Activated CD4-positive, alpha-beta T cell treated with anti-CD3 and anti-CD28 coated beads for 36 hours (primary cell): ENCODE data around the gene TCF7L2. TPM values are rescaled to one million over a fixed set of nuclear protein-coding genes. Genes with fewer than 3 reads are reported as not detected.

Experiments used
- ATAC-seq: fragments of 200-7000 bp; cut with Tn5 transposase; one replicate; pipeline ENCODE4 v1.10.0; 2021; ENCODE audit warnings: mild to moderate bottlenecking, moderate library complexity
- CTCF ChIA-PET: fragments of 350-600 bp; sonication (Branson Sonifier 250); formaldehyde crosslinking; loops from one replicate; lab custom pipeline; 2021; ENCODE audit warnings: antibody characterized with exemption; lab: Charles Lee
- POLR2A ChIA-PET: fragments of 350-600 bp; sonication (Branson Sonifier 250); formaldehyde crosslinking; loops from one replicate; lab custom pipeline; 2021; ENCODE audit warnings: antibody characterized with exemption, inconsistent platforms; lab: Charles Lee
- DNase-seq: peaks from one replicate; pipeline ENCODE4 v3.0.0-alpha.2; 2020
- H3K27ac Mint-ChIP-seq: one replicate; pipeline ENCODE4 v1.8.0; 2021; ENCODE audit warnings: mixed read lengths
- H3K27me3 Mint-ChIP-seq: one replicate; pipeline ENCODE4 v1.8.0; 2021; ENCODE audit warnings: mixed read lengths
- H3K36me3 Mint-ChIP-seq: one replicate; pipeline ENCODE4 v1.8.0; 2021; ENCODE audit warnings: low read depth, mixed read lengths
- H3K4me1 Mint-ChIP-seq: one replicate; pipeline ENCODE4 v1.8.0; 2021; ENCODE audit warnings: mixed read lengths
- H3K4me3 Mint-ChIP-seq: one replicate; pipeline ENCODE4 v1.8.0; 2021; ENCODE audit warnings: mild to moderate bottlenecking, moderate library complexity, mixed read lengths
- H3K9me3 Mint-ChIP-seq: one replicate; pipeline ENCODE4 v1.8.0; 2021; ENCODE audit warnings: low read depth, mixed read lengths
- intact Hi-C, 2 experiments: fragments of 100-400 bp; cut with DNase I in 1 of 2; cut with micrococcal nuclease in 1 of 2; formaldehyde crosslinking; loops; one replicate each; pipeline versions ENCODE4 v1.14.2 to v1.15.1; 2022 to 2024; cut with DNase I, micrococcal nuclease
- total RNA-seq, 2 experiments: library from RNA; stranded (reverse); gene quantifications; one replicate each; pipeline ENCODE4 v1.2.3, GENCODE V29; 2021

The TCF7L2 gene
- total RNA-seq, 2 experiments from 2014 or later = 0.87 to 1.7 TPM

DNA sequence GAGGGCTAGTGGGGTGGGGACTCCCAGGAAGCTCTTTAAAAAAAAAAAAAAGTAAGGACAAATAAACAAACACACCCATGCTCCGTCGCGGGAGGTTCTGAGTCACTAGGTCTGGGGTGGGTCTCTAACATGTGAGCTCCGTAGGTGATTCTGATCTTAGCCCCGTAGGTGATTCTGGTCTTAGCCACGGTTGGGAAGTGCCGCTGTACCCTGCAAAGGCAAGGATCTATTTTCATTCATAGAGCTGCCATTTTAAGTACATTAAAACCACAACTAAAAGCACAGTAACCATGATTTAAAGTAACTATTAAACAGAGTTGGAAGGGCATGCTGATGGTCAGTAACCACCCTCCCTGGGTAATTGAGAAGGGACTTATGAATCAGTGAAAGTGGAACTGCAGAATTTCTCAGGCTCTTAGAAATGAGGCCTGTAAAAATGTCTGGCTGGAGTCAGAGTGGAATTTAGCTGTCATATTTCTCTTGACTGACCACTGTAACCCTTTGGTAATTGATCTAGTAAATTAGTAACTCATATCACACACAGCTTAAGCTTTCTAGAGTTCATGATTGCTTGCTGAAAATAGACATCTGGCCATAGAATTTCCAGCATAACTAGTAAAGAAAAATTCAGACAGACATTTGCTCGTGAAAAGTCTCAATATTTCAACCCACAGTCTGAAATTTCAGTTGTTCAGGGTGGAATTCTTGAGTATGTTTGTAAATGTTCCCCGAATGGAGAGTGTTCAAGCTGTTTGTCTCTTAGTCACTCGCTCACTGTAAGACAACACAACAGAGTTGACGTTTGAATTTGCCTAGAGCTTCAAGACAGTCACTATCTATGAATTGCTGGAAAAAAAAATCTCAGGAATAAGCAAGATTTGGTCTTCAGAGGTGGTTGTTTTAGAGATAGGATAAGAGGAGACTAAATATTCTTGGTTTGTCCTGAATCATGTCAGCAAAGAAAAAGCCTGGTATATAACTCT, 34.2 kb upstream of the TCF7L2 start:
- peaks cover 2% of the 10 kb centered on the region for H3K9me3 Mint-ChIP-seq
- no peak overlapping the region for H3K27ac Mint-ChIP-seq
- no peaks in the 10 kb centered on the region for H3K36me3 Mint-ChIP-seq
- ATAC-seq (no peak), DNase-seq (no peak)
- no peak overlapping the region for H3K4me3 Mint-ChIP-seq
- intact Hi-C loops = no loop called here
- POLR2A ChIA-PET = interaction anchor here (0.6 kb wide), 1 partner anchor 18 kb away, joined by 3 read pairs; no protein-coding TSS in a partner anchor
- CTCF ChIA-PET = no interaction called here
- H3K27me3 Mint-ChIP-seq = peaks cover 2% of the 10 kb centered on the region
- no peaks in the 10 kb centered on the region for H3K4me1 Mint-ChIP-seq

DNA sequence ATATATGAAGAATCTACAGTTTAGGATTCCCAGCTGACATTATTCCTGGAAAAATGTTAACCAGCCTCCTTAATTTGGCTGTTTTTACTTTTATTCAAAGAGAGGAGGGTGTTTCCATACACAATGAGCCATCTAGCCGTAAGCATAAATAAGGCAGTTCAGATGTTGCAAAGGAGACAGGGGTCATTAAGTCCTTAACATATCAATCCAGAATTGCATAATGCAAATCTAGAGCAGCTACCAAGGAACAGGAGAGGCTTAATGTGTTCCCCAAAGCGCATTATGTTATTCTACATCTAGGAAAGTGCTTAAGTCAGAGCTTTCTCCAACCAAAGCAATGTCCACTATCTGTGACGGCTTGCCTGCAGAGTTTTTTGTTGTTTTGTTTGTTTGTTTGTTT, 32.4 kb upstream of the TCF7L2 start:
- no peak overlapping the region for H3K27ac Mint-ChIP-seq
- H3K4me3 Mint-ChIP-seq = no peak overlapping the region
- DNase-seq = no peak
- no peak for ATAC-seq
- POLR2A ChIA-PET = no interaction called here
- no peaks in the 10 kb centered on the region for H3K4me1 Mint-ChIP-seq
- no peaks in the 10 kb centered on the region for H3K36me3 Mint-ChIP-seq
- intact Hi-C loops = no loop called here
- CTCF ChIA-PET = interaction anchor here (1.0 kb wide), 1 partner anchor 12 kb away, joined by 3 read pairs; no protein-coding TSS in a partner anchor
- H3K27me3 Mint-ChIP-seq = peaks cover 2% of the 10 kb centered on the region
- H3K9me3 Mint-ChIP-seq = peaks cover 2% of the 10 kb centered on the region

GRCh38 chr10:112918771-112919170, 31.3 kb upstream of the TCF7L2 start:
- CTCF ChIA-PET = no interaction called here
- Mint-ChIP-seq H3K27ac (no peak overlapping the region), H3K4me1 (no peaks in the 10 kb centered on the region), H3K4me3 (no peak overlapping the region), H3K9me3 (no peaks in the 10 kb centered on the region), H3K27me3 (peaks cover 2% of the 10 kb centered on the region), H3K36me3 (no peaks in the 10 kb centered on the region)
- intact Hi-C loops = no loop called here
- DNase-seq = no peak
- ATAC-seq = no peak
- POLR2A ChIA-PET = no interaction called here

GRCh38 chr10:112919721-112920120, 30.3 kb upstream of the TCF7L2 start:
- intact Hi-C loops = no loop called here
- no peak for DNase-seq
- Mint-ChIP-seq H3K4me1 (no peaks in the 10 kb centered on the region), H3K27me3 (no peaks in the 10 kb centered on the region), H3K9me3 (no peaks in the 10 kb centered on the region), H3K4me3 (no peak overlapping the region), H3K36me3 (no peaks in the 10 kb centered on the region), H3K27ac (no peak overlapping the region)
- no peak for ATAC-seq
- CTCF ChIA-PET = no interaction called here
- POLR2A ChIA-PET = no interaction called here

- CTCF ChIA-PET = interaction anchor here (0.7 kb wide), 2 partner anchors 304 to 695 kb away, joined by 3 read pairs; no protein-coding TSS in a partner anchor
- H3K27ac Mint-ChIP-seq = no peak overlapping the region
- H3K4me3 Mint-ChIP-seq = no peak overlapping the region
- no peak for ATAC-seq
- intact Hi-C loops = no loop called here
- DNase-seq = no peak
- H3K36me3 Mint-ChIP-seq = peaks cover 2% of the 10 kb centered on the region
- peaks cover 6% of the 10 kb centered on the region for H3K9me3 Mint-ChIP-seq
- peaks cover 7% of the 10 kb centered on the region for H3K27me3 Mint-ChIP-seq
- POLR2A ChIA-PET = interaction anchor here (0.6 kb wide), 1 partner anchor 13 kb away, joined by 3 read pairs; no protein-coding TSS in a partner anchor
- no peaks in the 10 kb centered on the region for H3K4me1 Mint-ChIP-seq
Measured at GRCh38 chr10:112926906-112927688, 22.9 kb upstream of the TCF7L2 start.

DNA sequence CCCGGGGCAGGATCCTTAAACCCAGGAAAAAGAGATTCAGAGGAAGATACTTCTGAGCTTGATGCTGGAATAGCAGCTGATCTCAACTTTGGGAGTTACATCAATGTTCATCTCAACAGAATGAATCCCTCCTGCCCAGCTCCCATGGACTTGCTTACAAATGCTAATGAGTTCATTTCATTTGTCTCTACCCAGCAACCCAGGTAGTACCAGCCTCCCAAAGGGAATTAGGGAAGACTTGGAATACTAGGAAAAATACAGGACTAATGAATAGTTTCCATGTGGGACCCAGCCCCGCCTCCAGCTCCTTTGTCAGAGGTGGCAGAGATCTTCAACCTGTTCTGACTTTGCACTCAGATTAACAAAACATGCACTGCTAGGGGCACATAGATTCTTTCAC, 22.1 kb upstream of the TCF7L2 start:
- Mint-ChIP-seq H3K36me3 (peaks cover 2% of the 10 kb centered on the region), H3K4me1 (no peaks in the 10 kb centered on the region), H3K9me3 (peaks cover 6% of the 10 kb centered on the region), H3K27me3 (peaks cover 11% of the 10 kb centered on the region), H3K4me3 (no peak overlapping the region), H3K27ac (no peak overlapping the region)
- ChIA-PET POLR2A (no interaction called here), CTCF (interaction anchor here (0.7 kb wide), 2 partner anchors 303 to 696 kb away, joined by 3 read pairs; no protein-coding TSS in a partner anchor)
- no peak for DNase-seq
- intact Hi-C loops = no loop called here
- ATAC-seq = no peak

GRCh38 chr10:112932658-112933057, 17.4 kb upstream of the TCF7L2 start:
- ChIA-PET CTCF (no interaction called here), POLR2A (no interaction called here)
- no peak overlapping the region for H3K4me3 Mint-ChIP-seq
- H3K4me1 Mint-ChIP-seq = no peaks in the 10 kb centered on the region
- intact Hi-C loops = no loop called here
- peaks cover 2% of the 10 kb centered on the region for H3K36me3 Mint-ChIP-seq
- no peak overlapping the region for H3K27ac Mint-ChIP-seq
- no peak for ATAC-seq
- peaks cover 6% of the 10 kb centered on the region for H3K9me3 Mint-ChIP-seq
- no peak for DNase-seq
- H3K27me3 Mint-ChIP-seq = peaks cover 11% of the 10 kb centered on the region

GRCh38 chr10:112934193-112934592, 15.9 kb upstream of the TCF7L2 start:
- H3K36me3 Mint-ChIP-seq = peaks cover 1% of the 10 kb centered on the region
- H3K4me1 Mint-ChIP-seq = no peaks in the 10 kb centered on the region
- H3K9me3 Mint-ChIP-seq = peaks cover 5% of the 10 kb centered on the region
- intact Hi-C loops = no loop called here
- H3K27ac Mint-ChIP-seq = no peak overlapping the region
- ATAC-seq (no peak), DNase-seq (no peak)
- H3K4me3 Mint-ChIP-seq = no peak overlapping the region
- peaks cover 13% of the 10 kb centered on the region for H3K27me3 Mint-ChIP-seq
- POLR2A ChIA-PET = no interaction called here
- CTCF ChIA-PET = no interaction called here

DNA sequence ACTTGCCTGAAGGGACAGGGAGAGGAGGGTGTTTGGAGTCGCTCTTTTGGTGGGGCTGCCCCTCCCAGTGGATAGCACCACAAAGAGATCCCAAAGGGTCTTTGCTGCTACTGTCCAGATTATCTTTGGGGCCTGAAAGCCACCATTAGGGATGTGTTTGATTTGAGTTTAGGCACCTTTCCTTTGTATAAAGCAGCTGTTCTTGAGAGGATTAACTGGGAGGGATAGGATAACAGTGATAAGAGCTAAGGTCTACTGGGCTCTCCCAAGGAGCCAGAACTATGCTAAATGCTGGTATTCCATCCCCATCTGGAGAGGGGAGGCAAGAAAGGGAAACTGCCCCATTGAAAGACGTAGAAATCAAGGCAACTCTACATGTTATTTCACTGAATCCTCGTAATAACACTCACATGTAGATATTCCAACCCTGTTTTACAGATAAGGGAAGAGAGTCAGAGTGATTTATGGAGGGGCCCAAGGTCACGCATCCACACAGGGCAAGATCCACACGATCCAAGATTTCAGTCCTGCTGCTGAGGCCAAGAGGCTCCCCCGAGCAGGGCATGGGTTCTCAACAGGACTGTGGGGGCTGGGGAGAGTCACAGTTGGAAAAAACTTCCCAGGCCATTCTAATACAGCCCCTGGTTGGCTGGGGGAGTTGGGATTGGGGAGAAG, 11.1 kb upstream of the TCF7L2 start:
- intact Hi-C loops = no loop called here
- ChIA-PET POLR2A (no interaction called here), CTCF (interaction anchor here (0.6 kb wide), 1 partner anchor 1155 kb away, joined by 3 read pairs; no protein-coding TSS in a partner anchor)
- Mint-ChIP-seq H3K4me1 (no peaks in the 10 kb centered on the region), H3K9me3 (no peaks in the 10 kb centered on the region), H3K36me3 (no peaks in the 10 kb centered on the region), H3K27me3 (peaks cover 4% of the 10 kb centered on the region), H3K27ac (no peak overlapping the region), H3K4me3 (no peak overlapping the region)
- DNase-seq = no peak
- ATAC-seq = no peak

DNA sequence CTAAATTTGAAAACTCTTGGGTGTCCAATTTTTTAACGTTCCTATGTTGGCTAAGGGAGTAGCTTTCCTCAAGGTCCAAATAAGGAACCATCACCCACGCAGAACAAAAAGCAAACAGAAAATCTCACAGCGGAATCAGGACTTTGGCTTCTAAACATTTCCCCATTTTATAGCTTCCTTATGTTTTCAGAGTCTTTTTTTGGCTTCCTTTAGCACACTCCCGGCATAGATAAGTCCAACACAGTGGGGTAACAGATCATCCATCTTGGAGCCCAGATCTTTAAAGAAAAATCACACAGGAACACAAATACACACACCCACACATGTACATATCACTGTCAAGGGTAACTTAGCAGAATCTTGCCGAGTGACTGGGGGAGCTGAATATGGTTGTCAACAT, 4.2 kb upstream of the TCF7L2 start:
- DNase-seq (no peak), ATAC-seq (no peak)
- peaks cover 36% of the 10 kb centered on the region for H3K27me3 Mint-ChIP-seq
- CTCF ChIA-PET = no interaction called here
- no peaks in the 10 kb centered on the region for H3K36me3 Mint-ChIP-seq
- no peak overlapping the region for H3K4me3 Mint-ChIP-seq
- H3K9me3 Mint-ChIP-seq = no peaks in the 10 kb centered on the region
- H3K4me1 Mint-ChIP-seq = peaks cover 18% of the 10 kb centered on the region
- POLR2A ChIA-PET = no interaction called here
- intact Hi-C loops = no loop called here
- no peak overlapping the region for H3K27ac Mint-ChIP-seq

DNA sequence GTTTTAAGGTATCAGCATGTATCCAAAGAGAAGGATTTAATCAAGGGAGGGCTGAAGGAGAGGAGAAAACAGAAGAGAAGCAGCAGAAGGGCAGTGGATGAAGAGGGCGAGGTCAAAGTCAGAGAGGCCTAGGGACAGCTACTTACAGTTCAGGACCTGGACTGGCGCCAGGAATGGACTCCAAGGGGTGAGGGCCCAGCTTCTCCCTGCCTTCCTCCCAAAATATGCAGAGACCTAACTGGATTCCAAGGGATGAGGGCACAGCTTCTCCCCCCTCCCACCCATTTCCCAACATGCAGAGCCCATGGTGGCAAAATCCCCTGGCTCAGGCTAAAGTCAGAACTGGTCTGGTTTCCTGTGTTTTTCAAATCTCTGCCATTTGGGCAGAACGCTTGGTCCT, 3.4 kb upstream of the TCF7L2 start:
- H3K36me3 Mint-ChIP-seq = no peaks in the 10 kb centered on the region

More for the DNA sequence above, 3.4 kb upstream of the TCF7L2 start:
- ATAC-seq (no peak), DNase-seq (no peak)
- CTCF ChIA-PET = no interaction called here
- Mint-ChIP-seq H3K27me3 (peaks cover 37% of the 10 kb centered on the region), H3K4me1 (peaks cover 18% of the 10 kb centered on the region), H3K4me3 (no peak overlapping the region), H3K9me3 (no peaks in the 10 kb centered on the region), H3K27ac (no peak overlapping the region)
- POLR2A ChIA-PET = no interaction called here
- intact Hi-C loops = no loop called here
